Right atrium auricular region (tissue), 2 donors: Measurements from ENCODE around the gene DCPS. TPM values are rescaled to one million over a fixed set of nuclear protein-coding genes. Genes with fewer than 3 reads are reported as not detected.

Source experiments
- DNase-seq: peaks from one replicate; pipeline ENCODE4 v3.0.0-alpha.2; 2019; ENCODE audit warnings: low spot score
- H3K27ac ChIP-seq, 2 donors: fragments of 200-600 bp; sonication (generic); 1 replicate in 1 of 2; 2 replicates in 1 of 2; pipeline ENCODE4 v1.5.1; 2016 to 2019
- H3K27me3 ChIP-seq, 2 donors: fragments of 200-600 bp; sonication (generic); one replicate each; pipeline versions ENCODE4 v1.5.1 to v1.6.0; 2017 to 2019
- H3K36me3 ChIP-seq: fragments of 200-600 bp; sonication (generic); one replicate; pipeline ENCODE4 v1.5.1; 2016
- H3K4me1 ChIP-seq, 2 donors: fragments of 200-600 bp; sonication (generic); one replicate each; pipeline versions ENCODE4 v1.5.1 to v1.6.0; 2017 to 2019
- H3K4me3 ChIP-seq, 2 donors: fragments of 200-600 bp; sonication (generic); 1 replicate in 1 of 2; 2 replicates in 1 of 2; pipeline ENCODE4 v1.5.1; 2017 to 2019; ENCODE audit warnings: mild to moderate bottlenecking in 1 of 2, moderate library complexity in 1 of 2
- H3K9me3 ChIP-seq, 2 donors: fragments of 200-600 bp; sonication (generic); one replicate each; pipeline ENCODE4 v1.5.1; 2019
- total RNA-seq, 2 donors: library from RNA; depleted of rRNA; stranded (reverse); fragments of >200 nt; gene quantifications; one replicate each; pipeline ENCODE4 v1.1.0, GENCODE V29; 2016
- TF ChIP-seq, protein P1 (sequence below), 2 donors: fragments of 200-600 bp; sonication (generic); IDR thresholded peaks; one replicate each; pipeline ENCODE4 v1.5.1; 2019; ENCODE audit warnings: antibody characterized with exemption in 2 of 2

DCPS gene
- total RNA-seq, 2 donors from 2014 or later: 12.1 to 14.1 TPM

DNA sequence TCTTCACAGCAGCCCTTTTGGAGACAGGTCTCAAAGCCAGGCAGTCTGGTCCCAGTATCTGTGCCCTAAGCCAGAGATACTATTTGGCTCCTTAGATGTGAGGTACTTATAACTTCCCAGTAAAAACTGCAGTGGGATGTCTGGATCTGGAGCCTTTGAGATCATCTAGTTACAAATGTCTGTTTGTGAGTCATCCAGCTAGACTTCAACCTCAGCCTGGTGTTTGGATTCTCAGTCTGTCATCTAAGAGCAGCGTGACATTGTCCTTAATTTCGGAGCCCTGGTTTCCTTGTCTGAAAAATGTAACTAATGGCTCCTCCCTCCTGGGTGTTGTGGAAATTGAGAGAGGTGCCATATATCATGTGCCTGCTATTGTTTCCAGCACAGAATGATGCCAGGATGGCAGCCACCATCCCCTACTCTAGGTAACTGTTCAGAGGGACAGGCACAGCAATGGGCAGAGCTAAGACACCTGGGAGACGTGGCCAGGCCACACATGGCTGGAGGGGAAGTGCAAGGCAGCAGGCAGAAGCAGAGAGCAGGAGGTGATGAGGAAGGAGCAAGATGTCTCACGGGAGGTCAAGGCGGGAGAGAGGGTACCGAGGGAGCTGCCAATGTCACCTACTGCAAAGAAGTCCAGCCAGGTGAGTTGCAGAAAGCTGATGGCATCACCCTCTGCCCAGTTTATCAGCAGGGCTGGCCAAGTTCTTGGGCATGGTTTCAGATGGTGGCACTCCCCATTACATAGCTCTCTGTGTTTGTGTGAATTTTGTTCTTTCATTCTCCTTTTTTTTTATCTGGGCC is 31.0 kb downstream of the DCPS start:
- Histone ChIP-seq H3K27ac (peak overlapping the region in 1 of 2 donors; percentile 1), H3K36me3 (no peaks in the 10 kb centered on the region), H3K4me1 (peaks cover 0 to 60% of the 10 kb centered on the region in 2 donors), H3K4me3 (no peak overlapping the region), H3K9me3 (no peaks in the 10 kb centered on the region), H3K27me3 (no peaks in the 10 kb centered on the region)
- DNase-seq: no peak
- TF ChIP-seq, protein P1, sequence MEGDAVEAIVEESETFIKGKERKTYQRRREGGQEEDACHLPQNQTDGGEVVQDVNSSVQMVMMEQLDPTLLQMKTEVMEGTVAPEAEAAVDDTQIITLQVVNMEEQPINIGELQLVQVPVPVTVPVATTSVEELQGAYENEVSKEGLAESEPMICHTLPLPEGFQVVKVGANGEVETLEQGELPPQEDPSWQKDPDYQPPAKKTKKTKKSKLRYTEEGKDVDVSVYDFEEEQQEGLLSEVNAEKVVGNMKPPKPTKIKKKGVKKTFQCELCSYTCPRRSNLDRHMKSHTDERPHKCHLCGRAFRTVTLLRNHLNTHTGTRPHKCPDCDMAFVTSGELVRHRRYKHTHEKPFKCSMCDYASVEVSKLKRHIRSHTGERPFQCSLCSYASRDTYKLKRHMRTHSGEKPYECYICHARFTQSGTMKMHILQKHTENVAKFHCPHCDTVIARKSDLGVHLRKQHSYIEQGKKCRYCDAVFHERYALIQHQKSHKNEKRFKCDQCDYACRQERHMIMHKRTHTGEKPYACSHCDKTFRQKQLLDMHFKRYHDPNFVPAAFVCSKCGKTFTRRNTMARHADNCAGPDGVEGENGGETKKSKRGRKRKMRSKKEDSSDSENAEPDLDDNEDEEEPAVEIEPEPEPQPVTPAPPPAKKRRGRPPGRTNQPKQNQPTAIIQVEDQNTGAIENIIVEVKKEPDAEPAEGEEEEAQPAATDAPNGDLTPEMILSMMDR (IDR thresholded peaks at IDR 0.05): no peak

DNA sequence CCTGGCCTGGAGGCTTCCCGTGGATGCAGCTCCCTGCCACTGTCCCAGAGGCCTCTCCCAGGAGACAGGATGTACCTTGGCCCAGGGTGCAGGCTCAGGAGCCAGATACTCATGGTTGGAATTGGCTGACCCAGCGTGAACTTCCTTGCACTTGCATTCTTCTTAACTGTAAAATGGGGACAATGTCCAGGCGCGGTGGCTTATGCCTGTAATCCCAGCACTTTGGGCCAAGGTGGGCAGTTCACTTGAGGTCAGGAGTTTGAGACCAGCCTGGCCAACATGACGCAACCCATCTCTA is 31.6 kb downstream of the DCPS start:
- H3K9me3 ChIP-seq: no peaks in the 10 kb centered on the region
- no peaks in the 10 kb centered on the region for H3K27me3 ChIP-seq
- H3K36me3 ChIP-seq: no peaks in the 10 kb centered on the region
- TF ChIP-seq, protein P1 (IDR thresholded peaks at IDR 0.05): no peak
- no peak overlapping the region for H3K4me3 ChIP-seq
- DNase-seq: no peak
- peaks cover 0 to 66% of the 10 kb centered on the region in 2 donors for H3K4me1 ChIP-seq
- H3K27ac ChIP-seq: peak overlapping the region in 1 of 2 donors; percentile 17

DNA sequence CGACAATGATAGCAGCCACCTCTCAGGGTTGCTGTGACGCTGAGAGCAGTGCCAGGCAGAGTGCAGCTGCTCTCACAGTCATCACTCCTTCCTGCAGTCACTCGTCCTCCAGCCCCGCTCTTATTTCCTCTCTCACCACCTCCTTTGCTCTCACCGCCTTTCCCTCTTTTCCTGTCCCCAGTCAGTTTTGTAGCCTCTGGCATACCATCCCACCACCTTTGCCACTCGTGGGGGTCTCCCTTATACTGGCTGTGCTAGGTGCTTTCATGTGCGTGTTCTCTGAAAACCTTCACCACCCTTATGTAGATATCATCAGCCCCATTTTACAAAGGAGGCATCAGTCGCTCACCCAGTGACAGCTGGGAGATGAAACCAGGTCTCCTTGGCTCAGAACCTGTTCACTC is 32.3 kb downstream of the DCPS start:
- Histone ChIP-seq H3K27ac (peak overlapping the region in 1 of 2 donors; percentile 17), H3K9me3 (no peaks in the 10 kb centered on the region), H3K4me1 (peaks cover 0 to 73% of the 10 kb centered on the region in 2 donors), H3K27me3 (no peaks in the 10 kb centered on the region), H3K4me3 (no peak overlapping the region), H3K36me3 (no peaks in the 10 kb centered on the region)
- DNase-seq: no peak
- TF ChIP-seq, protein P1 (IDR thresholded peaks at IDR 0.05): no peak

DNA sequence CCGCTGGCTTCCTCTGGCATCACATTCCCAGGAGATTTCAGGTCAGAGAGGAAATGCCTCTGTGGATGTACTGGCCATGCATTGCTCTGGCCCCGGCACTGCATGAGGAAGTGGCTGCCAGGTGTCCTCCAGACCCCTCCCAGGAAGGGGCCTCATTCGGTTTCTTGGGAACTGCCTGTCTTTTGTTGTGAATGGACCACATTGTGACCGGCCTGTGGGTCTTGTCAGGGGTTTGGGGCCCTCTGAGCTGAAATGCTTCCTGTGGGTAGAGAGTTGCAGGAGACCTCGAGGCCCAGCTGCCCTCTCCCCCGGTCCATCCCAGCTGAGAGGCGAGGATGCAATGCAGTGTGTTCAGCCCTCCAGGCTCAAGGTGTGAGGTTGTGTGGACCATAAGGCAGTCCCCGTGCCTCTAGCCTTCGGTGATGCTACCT is 32.8 kb downstream of the DCPS start:
- no peaks in the 10 kb centered on the region for H3K9me3 ChIP-seq
- no peak overlapping the region for H3K4me3 ChIP-seq
- peak overlapping the region in 1 of 2 donors; percentile 17 for H3K27ac ChIP-seq
- no peak for DNase-seq
- H3K27me3 ChIP-seq: no peaks in the 10 kb centered on the region
- peaks cover 0 to 73% of the 10 kb centered on the region in 2 donors for H3K4me1 ChIP-seq
- no peaks in the 10 kb centered on the region for H3K36me3 ChIP-seq
- TF ChIP-seq, protein P1 (IDR thresholded peaks at IDR 0.05): no peak

DNA sequence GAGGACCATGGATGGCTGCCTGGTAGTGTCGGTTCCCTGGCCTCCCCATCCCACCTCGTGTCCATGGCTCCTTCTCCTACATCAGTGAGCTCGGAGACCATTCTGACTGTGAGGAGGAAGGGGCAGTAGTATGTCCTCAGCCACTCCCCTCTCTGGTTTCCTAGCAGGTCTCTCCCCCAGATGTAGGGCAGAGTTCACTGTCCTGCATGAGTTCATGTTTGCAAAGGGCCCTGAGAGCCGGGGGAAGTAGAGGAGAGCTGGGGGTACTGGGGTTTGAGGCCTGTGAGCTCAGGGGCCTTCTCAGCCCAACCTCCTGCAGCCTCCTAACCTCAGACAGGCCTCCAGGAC is 33.2 kb downstream of the DCPS start:
- Histone ChIP-seq H3K27me3 (no peaks in the 10 kb centered on the region), H3K27ac (no peak overlapping the region), H3K4me3 (no peak overlapping the region), H3K36me3 (no peaks in the 10 kb centered on the region), H3K9me3 (no peaks in the 10 kb centered on the region), H3K4me1 (peaks cover 0 to 73% of the 10 kb centered on the region in 2 donors)
- no peak for DNase-seq
- TF ChIP-seq, protein P1 (IDR thresholded peaks at IDR 0.05): no peak
